A673 (cell line): ENCODE measurements around the gene RECK. TPM values are rescaled to one million over a fixed set of nuclear protein-coding genes. Genes with fewer than 3 reads are reported as not detected.

Experiments
- BruUV-seq: library from RNA; stranded (reverse); fragments of 400-500 nt; replicated peaks from 2 replicates; lab custom pipeline; 2021; lab: Mats Ljungman, UMichigan
- CTCF ChIA-PET: fragments of 300-600 bp; sonication (Branson Sonifier 250); formaldehyde crosslinking; loops from one replicate; lab custom pipeline; 2022; ENCODE audit warnings: antibody characterized with exemption; lab: Charles Lee
- POLR2A ChIA-PET: fragments of 300-600 bp; sonication (Branson Sonifier 250); formaldehyde crosslinking; loops from one replicate; lab custom pipeline; 2022; ENCODE audit warnings: antibody characterized with exemption; ENCODE audit not compliant: low non-redundant PET; lab: Charles Lee
- DNase-seq: peaks from one replicate; pipeline ENCODE4 v3.0.0-alpha.2; 2015; ENCODE audit warnings: low spot score
- H3K27ac ChIP-seq: fragments of 200-600 bp; sonication (generic); 2 replicates; pipeline ENCODE4 v1.5.1; 2016; ENCODE audit warnings: mixed run types, low read depth, mild to moderate bottlenecking, mixed read lengths, antibody characterized with exemption, low read length; ENCODE audit not compliant: poor library complexity, severe bottlenecking
- H3K27me3 ChIP-seq: fragments of 200-600 bp; sonication (generic); replicated peaks from 2 replicates; pipeline ENCODE4 v1.6.1; 2017; ENCODE audit warnings: mixed run types, low read depth, mild to moderate bottlenecking, mixed read lengths, antibody characterized with exemption, low read length; ENCODE audit not compliant: insufficient read depth, poor library complexity
- H3K36me3 ChIP-seq: fragments of 200-600 bp; sonication (generic); 2 replicates; pipeline ENCODE4 v1.6.1; 2016; ENCODE audit warnings: mixed run types, mild to moderate bottlenecking, mixed read lengths, antibody characterized with exemption, low read length; ENCODE audit not compliant: insufficient read depth, poor library complexity, severe bottlenecking
- H3K4me1 ChIP-seq: fragments of 200-600 bp; sonication (generic); 2 replicates; pipeline ENCODE4 v1.6.1; 2017; ENCODE audit warnings: mixed run types, mild to moderate bottlenecking, mixed read lengths, antibody characterized with exemption, low read length; ENCODE audit not compliant: insufficient read depth, poor library complexity, severe bottlenecking
- H3K4me3 ChIP-seq: fragments of 200-600 bp; sonication (generic); 2 replicates; pipeline ENCODE4 v1.5.1; 2016; ENCODE audit warnings: low read depth, mixed run types, mild to moderate bottlenecking, mixed read lengths, low read length; ENCODE audit not compliant: poor library complexity, severe bottlenecking
- H3K9me3 ChIP-seq: fragments of 200-600 bp; sonication (generic); 2 replicates; pipeline ENCODE4 v1.6.1; 2016; ENCODE audit warnings: mixed run types, low read depth, mild to moderate bottlenecking, mixed read lengths, antibody characterized with exemption, low read length; ENCODE audit not compliant: poor library complexity, severe bottlenecking
- EZH2 ChIP-seq: fragments of 200-600 bp; sonication (generic); IDR thresholded peaks from 2 replicates; pipeline ENCODE4 v1.6.1; 2017; ENCODE audit warnings: borderline replicate concordance, low read depth, mild to moderate bottlenecking, mixed read lengths, antibody characterized with exemption, low read length; ENCODE audit not compliant: poor library complexity, severe bottlenecking
- intact Hi-C: fragments of 100-400 bp; cut with micrococcal nuclease; formaldehyde crosslinking; loops from one replicate; pipeline ENCODE4 v1.10.0; 2022; ENCODE audit not compliant: unreplicated experiment
- total RNA-seq: library from RNA; stranded (reverse); gene quantifications from 2 replicates; pipeline ENCODE4 v1.2.3, GENCODE V29; 2021
- TF ChIP-seq, protein P1 (sequence below): fragments of 300-800, 200-600 bp; sonication (generic); conservative IDR thresholded peaks from 2 replicates; pipeline ENCODE4 v1.5.1; 2017; ENCODE audit warnings: low read depth, mild to moderate bottlenecking, antibody characterized with exemption, low read length, moderate library complexity, mixed read lengths

The RECK gene
- total RNA-seq, 1 experiment from 2014 or later: 9.1 TPM

DNA sequence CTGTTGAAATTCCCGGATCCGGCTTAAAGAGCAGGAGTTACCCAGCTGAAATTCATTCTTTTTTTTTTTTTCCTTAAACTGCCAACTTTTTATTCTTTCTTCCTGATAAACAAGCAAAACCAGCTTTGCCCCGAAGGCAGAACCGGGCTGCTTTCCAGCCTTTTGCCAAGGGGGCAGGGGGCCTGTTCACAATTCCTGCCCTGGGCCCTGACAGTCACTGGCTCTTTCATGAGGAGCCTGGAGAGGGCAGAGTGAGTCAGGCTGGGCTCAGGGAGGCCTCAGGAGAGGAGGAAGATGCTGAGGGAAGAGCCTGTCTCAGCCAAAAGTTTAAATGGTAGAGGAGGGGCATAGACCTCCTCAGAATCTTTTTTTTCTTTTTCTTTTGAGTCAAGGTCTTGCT, 104.6 kb downstream of the RECK start:
- H3K36me3 ChIP-seq: no peaks in the 10 kb centered on the region
- BruUV-seq: no TSS peak
- H3K27me3 ChIP-seq: no peaks in the 10 kb centered on the region
- no peak for DNase-seq
- no peaks in the 10 kb centered on the region for H3K9me3 ChIP-seq
- POLR2A ChIA-PET: no interaction called here
- H3K4me1 ChIP-seq: no peaks in the 10 kb centered on the region
- CTCF ChIA-PET: interaction anchor here (0.6 kb wide), 1 partner anchor 118 kb away, joined by 4 read pairs; no protein-coding TSS in a partner anchor
- intact Hi-C loops: no loop called here
- H3K27ac ChIP-seq: no peak overlapping the region
- TF ChIP-seq, protein P1, sequence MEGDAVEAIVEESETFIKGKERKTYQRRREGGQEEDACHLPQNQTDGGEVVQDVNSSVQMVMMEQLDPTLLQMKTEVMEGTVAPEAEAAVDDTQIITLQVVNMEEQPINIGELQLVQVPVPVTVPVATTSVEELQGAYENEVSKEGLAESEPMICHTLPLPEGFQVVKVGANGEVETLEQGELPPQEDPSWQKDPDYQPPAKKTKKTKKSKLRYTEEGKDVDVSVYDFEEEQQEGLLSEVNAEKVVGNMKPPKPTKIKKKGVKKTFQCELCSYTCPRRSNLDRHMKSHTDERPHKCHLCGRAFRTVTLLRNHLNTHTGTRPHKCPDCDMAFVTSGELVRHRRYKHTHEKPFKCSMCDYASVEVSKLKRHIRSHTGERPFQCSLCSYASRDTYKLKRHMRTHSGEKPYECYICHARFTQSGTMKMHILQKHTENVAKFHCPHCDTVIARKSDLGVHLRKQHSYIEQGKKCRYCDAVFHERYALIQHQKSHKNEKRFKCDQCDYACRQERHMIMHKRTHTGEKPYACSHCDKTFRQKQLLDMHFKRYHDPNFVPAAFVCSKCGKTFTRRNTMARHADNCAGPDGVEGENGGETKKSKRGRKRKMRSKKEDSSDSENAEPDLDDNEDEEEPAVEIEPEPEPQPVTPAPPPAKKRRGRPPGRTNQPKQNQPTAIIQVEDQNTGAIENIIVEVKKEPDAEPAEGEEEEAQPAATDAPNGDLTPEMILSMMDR: no peak
- TF ChIP-seq EZH2: no peak
- H3K4me3 ChIP-seq: no peak overlapping the region

DNA sequence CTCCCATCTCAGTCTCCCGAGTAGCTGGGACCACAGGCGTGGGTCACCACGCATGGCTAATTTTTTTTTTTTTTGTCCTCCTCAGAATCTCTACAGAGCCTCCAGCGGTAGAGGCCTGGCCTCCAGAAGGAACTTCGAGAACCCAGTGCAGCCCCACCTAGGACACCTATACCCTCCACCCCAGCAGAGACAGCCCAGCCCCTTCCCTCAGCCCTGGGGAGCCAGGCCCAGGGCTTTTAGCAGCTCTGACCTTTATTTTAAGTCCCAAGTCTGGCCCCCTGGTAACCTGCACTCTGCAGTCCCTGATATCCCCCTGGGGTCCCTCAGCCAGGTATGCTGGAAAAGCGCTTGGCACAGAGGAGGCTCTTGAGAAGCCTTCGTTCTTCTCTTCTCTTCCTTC, 105.0 kb downstream of the RECK start:
- ChIA-PET CTCF (interaction anchor here (0.6 kb wide), 1 partner anchor 119 kb away, joined by 4 read pairs; no protein-coding TSS in a partner anchor), POLR2A (no interaction called here)
- no peak for TF ChIP-seq EZH2
- TF ChIP-seq, protein P1: no peak
- H3K4me1 ChIP-seq: no peaks in the 10 kb centered on the region
- no TSS peak for BruUV-seq
- no peaks in the 10 kb centered on the region for H3K27me3 ChIP-seq
- H3K36me3 ChIP-seq: no peaks in the 10 kb centered on the region
- intact Hi-C loops: no loop called here
- no peak overlapping the region for H3K27ac ChIP-seq
- DNase-seq: no peak
- H3K9me3 ChIP-seq: no peaks in the 10 kb centered on the region
- no peak overlapping the region for H3K4me3 ChIP-seq

DNA sequence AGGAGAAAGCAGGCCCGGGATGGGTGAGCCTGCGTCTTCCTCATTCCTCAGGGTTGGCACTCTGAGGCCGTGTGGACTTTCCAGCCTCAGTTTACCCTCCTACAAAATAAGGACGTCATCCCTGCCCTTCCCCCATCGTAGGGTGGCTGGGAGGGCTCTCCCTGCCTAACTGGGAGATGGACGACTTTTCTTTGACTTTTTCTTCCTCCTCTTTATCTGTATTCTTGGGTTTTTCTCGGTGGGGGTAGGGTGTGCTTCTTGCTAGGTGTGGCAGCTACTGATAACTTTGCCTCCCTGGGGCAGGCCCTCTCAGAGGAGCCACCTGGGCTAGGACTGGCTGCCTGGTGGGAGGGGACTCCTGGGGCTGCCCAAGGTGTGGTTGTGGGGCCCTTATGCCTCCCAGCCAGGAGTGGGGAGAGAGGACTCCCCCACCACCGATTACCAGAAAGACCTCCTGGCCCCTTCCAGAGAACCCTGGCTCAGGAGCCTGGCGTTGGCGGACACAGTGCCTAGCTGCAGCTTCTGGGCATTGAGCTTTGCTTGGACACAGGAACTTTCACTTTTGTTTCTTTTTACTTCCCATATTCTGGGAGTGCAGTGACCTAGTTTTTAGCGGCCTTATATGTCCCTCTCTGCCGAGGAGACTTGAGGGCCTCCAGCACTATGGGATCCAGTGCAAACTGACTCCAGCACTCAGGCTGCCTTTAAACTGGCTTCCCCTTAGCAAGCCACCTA, 106.0 kb downstream of the RECK start:
- ChIA-PET POLR2A (no interaction called here), CTCF (no interaction called here)
- BruUV-seq: no TSS peak
- Histone ChIP-seq H3K36me3 (no peaks in the 10 kb centered on the region), H3K4me3 (no peak overlapping the region), H3K27ac (no peak overlapping the region), H3K9me3 (no peaks in the 10 kb centered on the region), H3K27me3 (no peaks in the 10 kb centered on the region), H3K4me1 (no peaks in the 10 kb centered on the region)
- TF ChIP-seq, protein P1: no peak
- no peak for TF ChIP-seq EZH2
- intact Hi-C loops: no loop called here
- no peak for DNase-seq
